HG03378 (cell line): ENCODE measurements around the gene FCRL2.
"Not testable (repeated sequence)": the region's sequence is repeated elsewhere in the genome, so short reads cannot be mapped to it uniquely, and the experiment has no call there.

Experiments
- ATAC-seq: cut with Tn5 transposase; IDR thresholded peaks from one replicate; pipeline ENCODE4 v1.9.1; 2021; ENCODE audit warnings: mild to moderate bottlenecking, moderate library complexity; ENCODE audit not compliant: unreplicated experiment

Gene FCRL2

DNA sequence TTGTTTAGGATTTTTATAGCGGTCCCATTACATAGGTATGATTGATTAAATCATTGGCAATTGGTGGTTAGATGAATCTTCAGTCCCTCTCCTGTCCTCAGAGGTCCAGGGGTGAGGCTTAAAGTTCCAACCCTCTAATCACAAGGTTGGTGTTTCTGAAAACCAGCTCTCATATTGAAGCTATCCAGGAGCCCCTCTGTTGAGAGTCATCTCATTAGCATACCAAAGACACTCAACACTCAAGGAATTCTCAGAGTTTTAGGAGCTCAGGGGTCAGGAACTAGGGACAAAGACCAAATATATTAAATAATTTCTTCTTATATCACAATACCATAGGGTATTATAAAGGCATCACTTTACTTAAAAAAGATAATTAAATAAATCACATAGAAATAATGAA, 23.3 kb downstream of the FCRL2 start:
- ATAC-seq: no peak

DNA sequence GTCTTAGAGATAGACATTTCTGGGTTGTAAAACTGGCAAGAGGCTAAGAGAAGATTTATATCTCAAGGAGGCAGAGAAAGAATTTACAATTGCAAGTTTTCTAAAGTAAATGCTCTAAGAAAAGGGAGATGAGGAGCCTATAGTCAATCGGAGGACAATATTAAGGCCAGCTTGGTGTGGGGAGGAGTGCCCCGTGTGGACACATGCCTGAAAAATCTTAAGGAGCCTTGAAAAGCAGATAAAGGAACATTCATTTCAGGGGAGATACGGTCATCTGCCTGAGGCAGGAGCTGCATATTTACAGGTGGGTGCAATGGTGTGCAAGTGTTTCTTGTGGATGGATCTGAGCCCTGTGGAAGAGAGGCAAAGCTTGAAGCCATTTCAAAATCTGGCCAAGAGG, 25.6 kb downstream of the FCRL2 start:
- no peak for ATAC-seq

DNA sequence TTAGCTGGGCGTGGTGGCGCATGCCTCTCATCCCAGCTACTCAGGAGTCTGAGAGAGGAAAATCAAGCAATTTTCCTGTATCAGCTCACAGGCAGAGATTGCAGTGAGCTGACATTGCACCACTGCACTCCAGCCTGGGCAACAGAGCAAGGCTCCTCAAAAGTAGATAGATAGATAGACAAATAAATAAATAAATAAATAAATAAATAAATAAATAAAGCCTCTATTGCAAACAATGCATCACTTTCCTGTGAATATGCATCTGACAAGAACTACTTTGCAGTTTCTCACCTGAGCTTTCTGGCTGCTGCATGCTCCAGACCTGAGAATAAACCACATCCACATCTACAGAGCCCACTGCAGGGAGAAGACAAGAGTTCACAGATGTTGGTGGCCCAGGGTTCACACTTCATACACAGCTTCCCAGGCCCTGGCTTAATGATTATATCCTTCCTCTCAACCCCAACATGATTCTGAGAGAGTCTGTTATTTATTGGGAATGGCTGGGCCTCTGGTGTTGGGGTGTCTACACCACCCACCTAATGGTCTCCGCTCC, 28.6 kb downstream of the FCRL2 start:
- no peak for ATAC-seq

DNA sequence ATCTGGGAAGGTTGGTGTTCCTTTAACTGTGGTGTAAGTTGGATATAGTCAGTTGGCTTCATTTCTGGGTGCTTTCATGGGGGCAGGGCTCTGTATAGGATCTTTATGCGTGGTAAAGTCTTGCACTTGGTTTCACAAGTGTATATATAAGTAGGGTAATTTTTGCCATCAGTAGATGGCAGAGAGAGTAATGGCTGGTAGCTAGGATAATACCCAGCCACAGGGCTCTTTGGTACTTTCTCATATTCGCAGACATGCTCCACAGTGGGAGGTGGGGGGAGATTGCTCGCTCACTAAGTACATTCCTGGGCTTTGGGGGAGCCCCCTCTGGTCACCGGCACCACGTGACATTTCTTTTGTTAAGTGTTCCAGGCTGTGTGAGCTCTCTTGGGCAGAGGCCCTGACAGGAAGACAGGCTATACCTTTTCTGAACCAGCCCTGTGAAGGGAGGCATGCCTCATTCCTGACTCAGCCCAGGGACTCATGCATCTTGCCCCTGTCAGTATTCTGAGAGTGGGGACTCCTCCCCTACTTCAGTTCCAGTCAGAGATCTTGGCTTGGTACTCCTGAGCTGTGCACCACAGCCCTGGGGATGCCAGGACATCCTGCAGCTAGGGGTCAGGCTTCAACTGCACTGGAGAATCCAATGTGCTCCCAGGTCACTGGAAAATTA, 37.6 kb downstream of the FCRL2 start:
- ATAC-seq: no peak

DNA sequence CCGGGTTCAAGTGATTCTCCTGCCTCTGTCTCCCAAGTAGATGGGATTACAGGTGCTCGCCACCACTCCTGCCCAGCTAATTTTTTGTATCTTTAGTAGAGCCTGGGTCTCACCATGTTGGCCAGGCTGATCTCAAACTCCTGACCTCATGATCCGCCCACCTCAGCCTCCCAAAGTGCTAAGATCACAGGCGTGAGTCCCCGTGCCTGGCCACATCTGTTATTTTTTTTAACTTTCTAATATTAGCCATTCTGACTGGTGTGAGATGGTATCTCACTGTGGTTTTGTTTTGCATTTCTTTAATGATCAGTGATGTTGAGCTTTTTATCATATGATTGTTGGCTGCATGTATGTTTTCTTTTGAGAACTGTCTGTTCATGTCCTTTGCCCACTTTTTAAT, 40.9 kb downstream of the FCRL2 start:
- ATAC-seq: not testable (repeated sequence)

DNA sequence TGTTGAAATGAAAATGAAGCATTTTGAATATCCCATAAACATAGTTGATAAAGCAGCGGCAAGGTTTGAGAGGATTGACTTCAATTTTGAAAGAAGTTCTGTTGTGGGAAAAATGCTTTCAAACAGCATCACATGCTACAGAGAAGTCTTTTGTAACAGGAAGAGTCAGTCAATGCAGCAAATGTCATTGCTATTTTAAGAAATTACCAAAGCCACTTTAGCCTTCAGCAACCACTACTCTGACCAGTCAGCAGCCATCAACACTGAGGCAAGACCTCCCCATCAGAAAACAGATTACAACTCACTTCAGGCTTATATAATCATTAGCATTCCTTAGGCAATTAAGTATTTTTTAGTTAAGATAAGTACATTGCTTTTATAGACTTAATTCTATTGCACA, 42.6 kb downstream of the FCRL2 start:
- ATAC-seq: no peak

DNA sequence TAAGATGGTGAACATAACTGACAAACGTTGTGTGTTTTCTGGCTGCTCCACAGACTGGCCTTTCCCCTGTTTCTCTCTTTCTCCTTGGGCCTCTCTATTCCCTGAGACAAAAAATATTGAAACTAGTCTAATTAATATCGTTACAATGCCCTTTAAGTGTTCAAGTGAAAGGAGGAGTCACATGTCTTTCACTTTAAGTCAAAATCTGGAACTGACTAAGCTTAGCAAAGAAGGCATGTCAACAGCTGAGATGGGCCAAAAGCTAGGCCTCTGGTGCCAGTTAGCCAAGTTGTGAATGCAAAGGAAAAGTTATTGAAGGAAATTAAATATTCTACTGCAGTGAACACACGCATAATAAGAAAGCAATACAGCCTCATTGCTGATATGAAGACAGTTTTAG, 44.2 kb downstream of the FCRL2 start:
- ATAC-seq: no peak

DNA sequence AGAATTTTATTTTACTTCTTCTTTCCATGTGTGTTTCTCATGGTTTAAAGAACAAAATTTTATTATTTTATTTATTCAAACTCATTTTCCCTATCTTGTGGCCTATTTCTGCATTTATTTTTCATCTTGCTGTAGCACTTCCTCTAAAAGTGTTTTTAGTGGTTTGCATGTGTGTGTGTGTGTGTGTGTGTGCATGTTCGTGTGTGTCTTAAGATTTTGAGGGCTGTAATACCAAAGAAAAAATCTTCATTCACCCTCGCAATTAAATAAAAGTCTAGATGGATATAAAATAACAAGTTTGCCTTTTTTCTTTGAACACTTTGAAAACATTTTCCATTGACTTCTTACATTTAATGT, 51.7 kb downstream of the FCRL2 start:
- ATAC-seq: no peak

DNA sequence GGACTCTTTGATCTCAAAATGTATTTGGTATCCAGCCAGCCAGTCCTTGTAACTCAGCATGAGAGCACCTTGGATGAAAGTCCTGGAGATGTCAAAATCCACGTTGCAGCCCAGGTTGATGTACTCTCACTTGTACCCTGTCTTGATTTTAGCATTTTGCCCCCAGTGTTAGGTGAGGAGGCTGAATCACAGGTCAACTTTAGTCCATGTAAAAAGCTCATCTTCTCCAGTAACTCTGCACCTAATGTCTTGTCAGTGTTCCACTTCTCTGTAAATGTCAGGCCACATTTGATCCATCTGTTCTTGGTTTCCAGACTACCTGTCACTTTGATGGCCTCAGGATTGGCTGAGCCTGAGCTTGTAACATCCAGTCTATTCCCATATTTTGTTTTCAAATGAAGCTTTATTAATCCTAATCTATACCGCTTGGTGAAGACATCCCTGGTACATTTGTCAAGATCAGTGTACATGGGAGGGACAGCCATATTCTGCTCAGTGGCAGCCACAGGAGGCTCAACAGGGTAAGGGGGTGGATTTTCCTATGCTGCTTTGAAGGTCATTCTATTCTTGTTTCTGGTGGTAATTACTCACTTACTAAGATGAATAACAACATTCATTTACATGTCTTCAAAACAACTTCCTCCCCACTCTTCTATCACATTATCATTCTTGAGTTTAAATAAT, 52.3 kb downstream of the FCRL2 start:
- no peak for ATAC-seq

DNA sequence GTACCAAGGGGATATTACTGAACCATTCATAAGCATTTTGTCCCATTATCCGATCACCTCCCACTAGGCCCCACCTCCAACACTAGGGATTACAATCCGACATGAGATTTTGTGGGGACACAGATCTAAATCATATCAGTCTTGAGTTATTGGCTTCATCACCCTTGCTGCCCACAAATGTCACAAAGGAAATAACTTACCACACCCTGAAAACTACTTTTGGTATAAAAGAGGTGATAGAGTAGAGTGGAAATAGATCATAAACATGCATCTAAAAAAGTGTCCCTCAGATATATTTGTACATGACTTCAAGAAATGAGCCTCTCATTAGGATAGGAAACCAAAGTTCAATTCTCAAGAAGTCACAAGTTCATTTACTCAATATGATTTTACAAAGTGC, 53.8 kb downstream of the FCRL2 start:
- no peak for ATAC-seq

DNA sequence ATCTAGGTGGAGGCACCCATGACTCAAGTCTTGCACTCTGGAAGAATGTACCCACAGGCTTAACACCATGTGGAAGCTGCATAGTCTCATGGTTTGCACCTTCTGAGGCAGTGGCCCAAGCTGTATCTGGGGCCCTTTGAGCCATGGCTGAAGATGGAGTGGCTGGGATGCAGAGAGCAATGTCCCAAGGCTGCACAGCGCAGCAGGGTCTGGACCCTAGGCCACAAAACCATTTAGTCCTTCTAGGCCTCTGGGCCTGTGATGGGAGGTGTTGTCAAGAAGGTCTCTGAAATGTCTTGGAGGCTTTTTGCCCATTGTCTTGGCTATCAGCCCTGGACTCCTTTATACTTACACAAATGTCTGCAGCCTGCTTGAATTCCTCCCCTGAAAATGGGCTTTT, 54.9 kb downstream of the FCRL2 start:
- no peak for ATAC-seq

DNA sequence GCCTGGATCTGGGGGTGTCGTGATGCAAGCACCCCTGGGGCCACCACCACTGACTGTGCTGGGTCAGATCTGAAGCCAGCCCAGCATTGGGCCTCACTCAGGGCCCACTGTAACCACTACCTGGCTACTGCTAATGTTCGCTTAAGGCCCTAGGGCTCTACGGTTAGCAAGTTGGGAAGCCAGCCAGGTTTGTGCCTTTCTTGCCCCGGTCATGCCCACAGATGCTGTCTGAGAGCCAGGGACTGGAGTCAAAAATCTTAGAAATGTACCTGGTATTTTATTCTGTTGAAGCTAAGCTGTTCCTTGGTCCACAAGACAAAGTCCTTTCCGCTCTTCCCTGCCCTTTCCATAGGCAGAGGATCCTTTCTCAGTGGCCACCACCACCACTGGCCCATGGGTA, 61.2 kb downstream of the FCRL2 start:
- no peak for ATAC-seq

DNA sequence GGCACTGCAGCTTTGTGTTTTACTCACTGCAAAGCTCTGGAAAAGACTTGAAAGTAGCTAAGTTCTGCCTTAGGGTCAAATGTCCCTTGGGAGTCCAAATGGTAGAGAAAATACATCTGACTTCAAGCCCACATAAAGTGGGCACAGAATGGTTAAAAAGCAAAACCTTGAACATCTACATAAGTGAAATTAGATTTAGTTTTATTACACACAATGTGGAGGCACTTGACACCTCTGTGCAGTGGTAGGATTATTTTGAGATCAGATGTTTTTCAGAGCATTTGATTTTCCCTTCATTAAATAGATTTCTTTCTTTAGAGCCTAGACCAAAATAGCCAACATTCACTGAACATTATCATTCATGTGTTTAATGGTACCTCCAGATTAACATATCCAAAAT, 65.1 kb downstream of the FCRL2 start:
- no peak for ATAC-seq

DNA sequence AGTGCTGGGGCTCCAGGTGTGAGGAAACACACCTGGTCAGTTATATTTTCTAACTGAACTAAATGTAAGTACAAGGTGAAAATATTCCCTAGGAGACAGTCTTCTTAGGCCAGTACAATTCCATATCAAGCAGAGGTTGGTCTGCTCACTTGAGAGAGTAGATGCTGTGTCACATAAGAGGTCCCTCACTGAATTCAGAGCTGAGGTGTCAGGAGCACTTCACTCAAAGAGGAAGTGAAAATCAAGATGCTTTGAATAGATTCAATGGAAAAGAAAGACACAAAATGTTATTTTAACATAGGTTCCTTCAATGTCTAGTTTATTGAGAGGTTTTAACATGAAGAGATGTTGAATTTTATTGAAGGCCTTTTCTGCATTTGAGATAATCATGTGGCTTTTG, 72.1 kb downstream of the FCRL2 start:
- ATAC-seq: no peak

DNA sequence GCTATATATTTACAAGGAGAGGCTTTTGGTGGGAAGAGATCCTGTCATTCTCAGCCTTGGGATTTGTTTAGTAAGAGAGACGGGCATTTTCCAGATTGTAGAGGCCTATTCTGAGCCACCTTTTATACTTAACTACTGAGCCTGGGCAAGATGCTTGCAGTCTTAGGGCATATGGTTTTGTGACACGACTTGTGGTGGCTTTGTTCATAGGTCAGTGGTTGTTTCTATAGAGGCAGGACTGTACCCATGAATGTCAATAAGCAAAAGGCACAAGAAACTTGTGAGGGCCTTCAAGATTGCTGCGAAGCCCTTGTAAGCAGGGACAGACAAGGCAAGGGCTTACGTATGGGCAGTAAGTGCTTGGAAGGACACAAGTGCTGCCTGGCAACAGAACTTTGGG, 73.0 kb downstream of the FCRL2 start:
- no peak for ATAC-seq

DNA sequence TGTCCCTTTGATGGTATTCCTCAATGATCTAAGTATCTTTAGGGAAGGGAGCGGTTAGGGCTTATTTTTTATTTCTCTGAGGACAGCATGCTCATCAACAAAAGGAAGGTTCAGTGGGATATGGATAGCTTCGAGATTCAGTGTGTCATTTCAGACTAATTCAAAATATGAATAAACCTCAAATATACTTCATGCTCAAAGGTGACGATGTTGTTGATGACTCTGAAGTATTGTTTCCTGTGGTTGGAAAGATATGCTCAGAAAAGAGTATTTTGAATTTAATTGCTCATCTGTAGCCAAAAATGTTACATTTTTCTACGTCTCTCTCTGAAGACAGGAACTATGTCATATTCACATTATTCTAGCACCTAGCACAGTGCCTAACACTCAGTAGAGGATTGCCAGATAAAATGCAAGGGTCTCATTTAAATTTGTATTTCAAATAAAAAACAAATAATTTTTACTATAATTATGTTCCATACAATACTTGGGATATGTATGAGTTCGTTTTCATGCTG, 74.6 kb downstream of the FCRL2 start:
- ATAC-seq: no peak

DNA sequence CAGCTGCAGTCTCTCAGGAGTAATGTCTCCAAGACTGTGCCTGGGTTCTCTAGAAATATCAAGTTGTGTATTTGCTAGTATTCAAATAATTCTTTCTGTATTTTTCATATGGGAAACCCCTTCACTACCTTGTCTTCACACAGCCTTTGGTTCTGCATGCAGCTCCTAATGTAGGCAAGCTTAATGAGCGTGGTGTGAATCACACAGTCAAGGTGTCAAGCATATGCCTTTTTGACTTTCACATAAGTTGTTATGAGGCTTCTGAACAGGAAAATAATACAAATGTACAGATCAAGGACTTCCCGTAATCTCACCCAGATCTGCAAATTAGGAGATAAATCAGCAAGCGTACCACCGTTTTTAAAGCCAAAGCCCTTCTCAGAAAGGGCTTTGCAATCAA, 76.2 kb downstream of the FCRL2 start, which contains the start of gene FCRL3:
Gene FCRL3, minus strand, starts transcription at position 38 of the 400 bp plus-strand sequence. CDS start 280 bp downstream, outside the sequence.
- ATAC-seq: no peak

DNA sequence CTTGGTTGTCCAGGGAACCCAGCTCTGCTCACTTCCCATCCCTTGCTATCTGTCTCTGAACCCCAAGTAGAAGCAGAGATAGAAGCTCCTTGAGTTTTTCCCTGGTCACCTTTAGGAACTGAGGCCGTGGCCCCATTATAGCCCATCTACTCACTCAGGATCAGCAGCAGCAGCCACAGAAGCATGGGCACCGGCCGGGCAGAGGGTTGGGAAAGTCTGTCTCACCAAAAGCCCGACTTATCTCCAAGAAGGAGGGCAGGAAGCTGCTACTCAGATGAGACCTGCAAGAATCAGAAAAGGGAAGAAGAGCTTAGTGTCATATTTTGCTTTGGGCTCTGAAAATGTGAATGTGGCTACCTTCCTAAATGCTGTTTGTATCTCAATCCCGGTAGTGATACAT, 76.6 kb downstream of the FCRL2 start:
- no peak for ATAC-seq

DNA sequence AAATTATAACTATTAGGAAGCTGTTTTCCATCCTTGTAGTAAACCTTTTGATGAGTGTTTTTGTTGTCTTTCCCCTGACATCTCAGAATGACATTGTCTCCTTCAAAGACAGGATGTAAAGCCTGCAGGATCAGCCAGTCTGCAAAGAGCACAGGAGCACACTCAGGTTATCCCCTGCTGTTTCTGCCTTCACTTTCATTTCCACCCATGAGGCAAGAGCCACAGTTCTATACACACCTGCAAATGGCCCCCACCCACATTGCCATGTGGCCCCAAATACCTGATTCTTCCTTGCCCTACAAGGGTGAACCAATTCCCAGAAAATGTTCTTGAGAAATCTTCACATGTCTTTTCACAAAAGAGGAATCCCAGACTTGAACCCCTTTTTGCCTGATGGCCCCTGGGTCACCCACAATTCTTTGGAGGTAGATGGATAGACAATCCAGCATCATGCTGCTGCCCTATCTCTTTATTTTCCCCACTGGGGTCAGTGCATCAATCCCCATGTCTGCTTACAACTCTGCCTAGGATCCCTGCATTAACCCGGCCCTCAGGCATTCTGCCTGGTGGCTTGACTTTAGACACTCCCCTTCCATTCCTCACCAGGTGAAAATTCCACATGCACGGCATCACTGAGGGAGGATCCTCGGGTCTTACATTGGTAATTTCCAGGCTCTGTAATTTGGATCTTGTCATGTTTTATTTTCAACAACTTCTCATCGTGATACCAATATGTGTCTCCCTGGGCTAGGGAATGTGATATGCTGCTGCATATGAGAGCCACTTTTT, 79.0 kb downstream of the FCRL2 start:
- ATAC-seq: no peak

DNA sequence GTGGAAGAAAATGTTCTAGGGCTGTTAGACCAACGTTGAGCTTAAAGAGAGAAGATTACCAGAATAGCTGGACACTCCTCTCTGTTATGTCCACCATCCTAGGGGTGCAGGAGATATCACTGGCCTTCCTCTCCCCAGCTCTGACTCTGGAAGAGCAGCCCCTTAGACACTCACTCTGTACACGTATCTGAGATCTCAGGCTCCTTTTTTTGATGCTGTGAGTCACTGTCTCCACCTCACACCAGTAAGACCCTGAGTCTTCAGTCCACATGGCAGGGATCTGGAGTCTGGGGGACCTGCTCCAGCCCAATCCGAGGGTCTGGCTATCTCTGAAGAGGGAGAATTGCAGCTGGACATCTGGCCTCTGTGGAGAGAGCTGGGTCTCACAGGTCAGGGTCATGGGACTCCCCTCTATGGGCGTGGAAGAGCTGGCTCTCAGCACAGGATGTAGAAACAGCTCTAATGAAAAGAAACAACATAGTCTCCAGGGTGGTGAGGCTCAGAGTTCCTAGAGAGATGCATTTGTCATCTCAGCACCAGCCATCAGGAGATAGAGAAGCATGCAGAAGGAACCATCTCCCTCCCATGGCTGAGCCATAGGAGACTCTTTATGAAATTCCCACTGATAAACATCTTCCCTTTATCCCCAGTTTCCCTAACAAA, 79.8 kb downstream of the FCRL2 start:
- no peak for ATAC-seq
